Right lobe of liver (tissue), 6 donors: ENCODE measurements around the gene FAM219A. TPM values are rescaled to one million over a fixed set of nuclear protein-coding genes. Genes with fewer than 3 reads are reported as not detected.

Experiments used
- ATAC-seq, 4 donors: fragments of 200-7000 bp; cut with Tn5 transposase; one replicate each; pipeline ENCODE4 v1.9.1; 2020; ENCODE audit warnings: mild to moderate bottlenecking in 4 of 4, moderate library complexity in 4 of 4
- DNase-seq, 3 donors: peaks; one replicate each; pipeline ENCODE4 v3.0.0-alpha.2; 2020
- H3K27ac ChIP-seq, 3 donors: fragments of 200-600 bp; one replicate each; pipeline ENCODE4 v1.8.0; 2022
- H3K27me3 ChIP-seq, 2 donors: fragments of 200-600 bp; one replicate each; pipeline ENCODE4 v1.8.0; 2022
- H3K36me3 ChIP-seq, 4 donors: fragments of 200-600 bp; sonication (generic) in 1 of 4; one replicate each; pipeline versions ENCODE4 v1.5.1 to v1.8.0; 2017 to 2022; ENCODE audit warnings: control low read depth in 1 of 4
- H3K4me1 ChIP-seq, 4 donors: fragments of 200-600 bp; sonication (generic) in 1 of 4; one replicate each; pipeline versions ENCODE4 v1.5.1 to v1.8.0; 2017 to 2022; ENCODE audit warnings: control low read depth in 1 of 4
- H3K4me3 ChIP-seq, 3 donors: fragments of 200-600 bp; one replicate each; pipeline ENCODE4 v1.8.0; 2022
- H3K9me3 ChIP-seq, 4 donors: fragments of 200-600 bp; sonication (generic) in 1 of 4; one replicate each; pipeline versions ENCODE4 v1.5.1 to v1.8.0; 2017 to 2022; ENCODE audit warnings: control low read depth in 1 of 4
- POLR2A ChIP-seq: fragments of 450-650 bp; IDR thresholded peaks from one replicate; pipeline ENCODE4 v1.6.1; 2017; ENCODE audit warnings: antibody characterized with exemption, mild to moderate bottlenecking
- WGBS: methylation state at CpG from one replicate; pipeline ENCODE4 v1.1.6; 2018; ENCODE audit warnings: low coverage, low lambda C conversion rate; ENCODE audit not compliant: insufficient coverage; ENCODE audit errors: missing lambda C conversion rate; 5-methylcytosine and 5-hydroxymethylcytosine counted together
- intact Hi-C, 2 donors: fragments of 100-400 bp; cut with DNase I; formaldehyde crosslinking; loops; one replicate each; pipeline versions ENCODE4 v1.11.2 to v1.14.1; 2022
- total RNA-seq, 6 experiments: library from RNA; depleted of rRNA in 2 of 6; stranded (reverse); fragments of >200 nt in 2 of 6; fragmentation: NEBNext Ultra II Directional in 3 of 6; extraction: Animal tissue kit (Norgen Biotek cat#: 25700) in 3 of 6; gene quantifications; one replicate each; pipeline versions ENCODE4 v1.1.0 to v1.2.4, GENCODE V29; 2016 to 2023
- TF ChIP-seq, protein P1 (sequence below), 4 donors: fragments of 200-600 bp in 3 of 4; fragments of 450-650 bp in 1 of 4; IDR thresholded peaks; one replicate each; pipeline versions ENCODE4 v1.5.1 to v1.8.0; 2016 to 2022; ENCODE audit warnings: antibody characterized with exemption in 4 of 4, mild to moderate bottlenecking in 2 of 4
- donor health status: DM: no; HTN: yes; CAD: no.
- donor health status: DM: no; HTN: no; CAD: no.
- donor health status: DM: no; HTN: no; CAD: no.
- donor health status: DM: no; HTN: yes; CAD: no.
- donor health status: DM: no; HTN: yes; CAD: no.

Gene FAM219A
- total RNA-seq, 6 experiments from 2014 or later: 4.1 to 10.7 (median 5.3) TPM

- no peaks in the 10 kb centered on the region for H3K9me3 ChIP-seq
- H3K27me3 ChIP-seq: no peaks in the 10 kb centered on the region
- H3K4me3 ChIP-seq: no peak overlapping the region
- no peak for DNase-seq
- no peak overlapping the region for H3K27ac ChIP-seq
- intact Hi-C loops: loop anchor here in 1 of 2 donors (10.0 kb wide), 1 partner anchor 48 kb away; no protein-coding TSS in a partner anchor
- peak in 1 of 4 donors; percentile 16 for ATAC-seq
- 100% methylated on average over 1 of the region's 1 CpG for WGBS
- H3K36me3 ChIP-seq: no peaks in the 10 kb centered on the region
- TF ChIP-seq, protein P1, sequence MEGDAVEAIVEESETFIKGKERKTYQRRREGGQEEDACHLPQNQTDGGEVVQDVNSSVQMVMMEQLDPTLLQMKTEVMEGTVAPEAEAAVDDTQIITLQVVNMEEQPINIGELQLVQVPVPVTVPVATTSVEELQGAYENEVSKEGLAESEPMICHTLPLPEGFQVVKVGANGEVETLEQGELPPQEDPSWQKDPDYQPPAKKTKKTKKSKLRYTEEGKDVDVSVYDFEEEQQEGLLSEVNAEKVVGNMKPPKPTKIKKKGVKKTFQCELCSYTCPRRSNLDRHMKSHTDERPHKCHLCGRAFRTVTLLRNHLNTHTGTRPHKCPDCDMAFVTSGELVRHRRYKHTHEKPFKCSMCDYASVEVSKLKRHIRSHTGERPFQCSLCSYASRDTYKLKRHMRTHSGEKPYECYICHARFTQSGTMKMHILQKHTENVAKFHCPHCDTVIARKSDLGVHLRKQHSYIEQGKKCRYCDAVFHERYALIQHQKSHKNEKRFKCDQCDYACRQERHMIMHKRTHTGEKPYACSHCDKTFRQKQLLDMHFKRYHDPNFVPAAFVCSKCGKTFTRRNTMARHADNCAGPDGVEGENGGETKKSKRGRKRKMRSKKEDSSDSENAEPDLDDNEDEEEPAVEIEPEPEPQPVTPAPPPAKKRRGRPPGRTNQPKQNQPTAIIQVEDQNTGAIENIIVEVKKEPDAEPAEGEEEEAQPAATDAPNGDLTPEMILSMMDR (IDR thresholded peaks at IDR 0.05): no peak
- no peak for TF ChIP-seq POLR2A
- no peaks in the 10 kb centered on the region for H3K4me1 ChIP-seq
Observed at GRCh38 chr9:34446951-34447350, 11.4 kb downstream of the FAM219A start.

GRCh38 chr9:34446468-34446891 lies 11.9 kb downstream of the FAM219A start:
- Histone ChIP-seq H3K4me1 (no peaks in the 10 kb centered on the region), H3K27ac (no peak overlapping the region), H3K9me3 (no peaks in the 10 kb centered on the region), H3K36me3 (no peaks in the 10 kb centered on the region), H3K4me3 (no peak overlapping the region), H3K27me3 (no peaks in the 10 kb centered on the region)
- DNase-seq (no peak), ATAC-seq (no peak)
- TF ChIP-seq, protein P1 (IDR thresholded peaks at IDR 0.05): no peak
- TF ChIP-seq POLR2A: no peak
- intact Hi-C loops: loop anchor here in 1 of 2 donors (10.0 kb wide), 1 partner anchor 48 kb away; no protein-coding TSS in a partner anchor

- TF ChIP-seq, protein P1 (IDR thresholded peaks at IDR 0.05): no peak
- no peak for TF ChIP-seq POLR2A
- no peak overlapping the region for H3K27ac ChIP-seq
- no peaks in the 10 kb centered on the region for H3K27me3 ChIP-seq
- H3K36me3 ChIP-seq: no peaks in the 10 kb centered on the region
- DNase-seq (no peak), ATAC-seq (peak in 1 of 4 donors; percentile 11)
- H3K9me3 ChIP-seq: no peaks in the 10 kb centered on the region
- H3K4me1 ChIP-seq: no peaks in the 10 kb centered on the region
- H3K4me3 ChIP-seq: no peak overlapping the region
- intact Hi-C loops: loop anchor here in 1 of 2 donors (10.0 kb wide), 1 partner anchor 51 kb away; no protein-coding TSS in a partner anchor
Observed at GRCh38 chr9:34443976-34444375, 14.4 kb downstream of the FAM219A start.

- Histone ChIP-seq H3K9me3 (no peaks in the 10 kb centered on the region), H3K4me1 (no peaks in the 10 kb centered on the region), H3K27me3 (no peaks in the 10 kb centered on the region), H3K36me3 (no peaks in the 10 kb centered on the region), H3K27ac (no peak overlapping the region), H3K4me3 (no peak overlapping the region)
- peak in 3 of 4 donors; percentile 28 to 50 (median 33) for ATAC-seq
- 9% methylated on average over 2 of the region's 2 CpGs for WGBS
- intact Hi-C loops: loop anchor here in 1 of 2 donors (10.0 kb wide), 1 partner anchor 51 kb away; no protein-coding TSS in a partner anchor
- TF ChIP-seq POLR2A: no peak
- TF ChIP-seq, protein P1 (IDR thresholded peaks at IDR 0.05): no peak
- no peak for DNase-seq
Observed at GRCh38 chr9:34443533-34443932, 14.8 kb downstream of the FAM219A start.

GRCh38 chr9:34442770-34443169 lies 15.6 kb downstream of the FAM219A start:
- no peaks in the 10 kb centered on the region for H3K4me1 ChIP-seq
- no peaks in the 10 kb centered on the region for H3K27me3 ChIP-seq
- H3K4me3 ChIP-seq: no peak overlapping the region
- no peak for TF ChIP-seq POLR2A
- TF ChIP-seq, protein P1 (IDR thresholded peaks at IDR 0.05): no peak
- DNase-seq (no peak), ATAC-seq (no peak)
- H3K27ac ChIP-seq: no peak overlapping the region
- no peaks in the 10 kb centered on the region for H3K36me3 ChIP-seq
- no peaks in the 10 kb centered on the region for H3K9me3 ChIP-seq
- intact Hi-C loops: loop anchor here in 1 of 2 donors (10.0 kb wide), 1 partner anchor 52 kb away; no protein-coding TSS in a partner anchor
- WGBS: 75% methylated on average over 1 of the region's 1 CpG
